Measurements from ENCODE around the gene TEX28.

TEX28 gene

GRCh38 chrX:154325541-154325940, 30.6 kb upstream of the TEX28 start:
- TF ChIP-seq REST (IDR thresholded peaks at IDR 0.05; ENCODE audit: insufficient read depth in 1 of 2, low read depth in 2 of 2, low read length in 2 of 2) (no peak), FOXP2 (optimal IDR thresholded peaks at IDR 0.05; ENCODE audit: borderline replicate concordance, extremely low read depth, extremely low read length, insufficient read depth) (no peak), TAF1 (IDR thresholded peaks at IDR 0.05; ENCODE audit: borderline replicate concordance, insufficient read depth, low read length) (no peak), SIN3A (IDR thresholded peaks at IDR 0.05; ENCODE audit: borderline replicate concordance, insufficient read depth, low read length) (no peak), POLR2AphosphoS5 (IDR thresholded peaks at IDR 0.05; ENCODE audit: low read depth, low read length) (no peak)

- no peak for TF ChIP-seq FOXP2 (optimal IDR thresholded peaks at IDR 0.05; ENCODE audit: borderline replicate concordance, extremely low read depth, extremely low read length, insufficient read depth)
- TF ChIP-seq POLR2AphosphoS5 (IDR thresholded peaks at IDR 0.05; ENCODE audit: low read depth, low read length), result no peak
- no peak for TF ChIP-seq REST (IDR thresholded peaks at IDR 0.05; ENCODE audit: insufficient read depth in 1 of 2, low read depth in 2 of 2, low read length in 2 of 2)
- TF ChIP-seq SIN3A (IDR thresholded peaks at IDR 0.05; ENCODE audit: borderline replicate concordance, insufficient read depth, low read length), result no peak
- TF ChIP-seq TAF1 (IDR thresholded peaks at IDR 0.05; ENCODE audit: borderline replicate concordance, insufficient read depth, low read length), result no peak
Measured at GRCh38 chrX:154323537-154323936, 28.6 kb upstream of the TEX28 start.

- TF ChIP-seq FOXP2 (optimal IDR thresholded peaks at IDR 0.05; ENCODE audit: borderline replicate concordance, extremely low read depth, extremely low read length, insufficient read depth) (no peak), SIN3A (IDR thresholded peaks at IDR 0.05; ENCODE audit: borderline replicate concordance, insufficient read depth, low read length) (no peak), REST (IDR thresholded peaks at IDR 0.05; ENCODE audit: insufficient read depth in 1 of 2, low read depth in 2 of 2, low read length in 2 of 2) (no peak), TAF1 (IDR thresholded peaks at IDR 0.05; ENCODE audit: borderline replicate concordance, insufficient read depth, low read length) (no peak), POLR2AphosphoS5 (IDR thresholded peaks at IDR 0.05; ENCODE audit: low read depth, low read length) (no peak)
Measured at GRCh38 chrX:154322890-154323289, 28.0 kb upstream of the TEX28 start.

GRCh38 chrX:154321594-154321993, 26.7 kb upstream of the TEX28 start:
- TF ChIP-seq POLR2AphosphoS5 (IDR thresholded peaks at IDR 0.05; ENCODE audit: low read depth, low read length), result no peak
- TF ChIP-seq SIN3A (IDR thresholded peaks at IDR 0.05; ENCODE audit: borderline replicate concordance, insufficient read depth, low read length), result no peak
- TF ChIP-seq REST (IDR thresholded peaks at IDR 0.05; ENCODE audit: insufficient read depth in 1 of 2, low read depth in 2 of 2, low read length in 2 of 2), result no peak
- no peak for TF ChIP-seq FOXP2 (optimal IDR thresholded peaks at IDR 0.05; ENCODE audit: borderline replicate concordance, extremely low read depth, extremely low read length, insufficient read depth)
- no peak for TF ChIP-seq TAF1 (IDR thresholded peaks at IDR 0.05; ENCODE audit: borderline replicate concordance, insufficient read depth, low read length)

GRCh38 chrX:154321152-154321551, 26.2 kb upstream of the TEX28 start:
- TF ChIP-seq FOXP2 (optimal IDR thresholded peaks at IDR 0.05; ENCODE audit: borderline replicate concordance, extremely low read depth, extremely low read length, insufficient read depth), result no peak
